BJ (cell line): ENCODE data around the gene MAP3K10. TPM values are rescaled to one million over a fixed set of nuclear protein-coding genes. Genes with fewer than 3 reads are reported as not detected.

Experiments
- CTCF ChIA-PET: fragments of 350-600 bp; formaldehyde crosslinking; extraction: SDS; loops from one replicate; lab custom pipeline; 2021; ENCODE audit warnings: antibody characterized with exemption, inconsistent platforms; lab: Yijun Ruan, JAX
- POLR2A ChIA-PET: fragments of 300-600 bp; sonication (Branson Sonifier 250); formaldehyde crosslinking; extraction: SDS; loops from one replicate; lab custom pipeline; 2021; ENCODE audit warnings: antibody characterized with exemption; lab: Charles Lee
- DNase-seq: peaks from one replicate; pipeline ENCODE4 v3.0.0-alpha.2; 2011; ENCODE audit warnings: low read depth
- H3K27me3 ChIP-seq: 2 replicates; pipeline ENCODE4 v1.6.0; 2011; ENCODE audit warnings: low read length; ENCODE audit not compliant: control insufficient read depth, insufficient read depth
- H3K36me3 ChIP-seq: 2 replicates; pipeline ENCODE4 v1.5.1; 2011; ENCODE audit warnings: low read length; ENCODE audit not compliant: control insufficient read depth, insufficient read depth
- H3K4me3 ChIP-seq: 2 replicates; pipeline ENCODE4 v1.5.1; 2011; ENCODE audit warnings: low read depth, mild to moderate bottlenecking, control low read depth, low read length
- polyA plus RNA-seq: library from polyadenylated mRNA; depleted of rRNA; stranded (reverse); fragments of >200 nt; gene quantifications from 2 replicates; pipeline ENCODE4 v1.2.3, GENCODE V29; 2011
- TF ChIP-seq, protein P1 (sequence below): IDR thresholded peaks from 2 replicates; pipeline ENCODE4 v1.5.1; 2011; ENCODE audit warnings: low read depth, mild to moderate bottlenecking, control low read depth, inconsistent platforms, low read length, moderate library complexity; ENCODE audit not compliant: insufficient read depth

MAP3K10 gene
- polyA plus RNA-seq, 1 experiment = 3.6 TPM

GRCh38 chr19:40242480-40242879 lies 51.3 kb downstream of the MAP3K10 start:
- Histone ChIP-seq H3K4me3 (no peak overlapping the region), H3K27me3 (no peaks in the 10 kb centered on the region), H3K36me3 (peaks cover 32% of the 10 kb centered on the region)
- ChIA-PET CTCF (interaction anchor here (1.6 kb wide), 1 partner anchor 12 kb away, joined by 5 read pairs; no protein-coding TSS in a partner anchor), POLR2A (no interaction called here)
- TF ChIP-seq, protein P1, sequence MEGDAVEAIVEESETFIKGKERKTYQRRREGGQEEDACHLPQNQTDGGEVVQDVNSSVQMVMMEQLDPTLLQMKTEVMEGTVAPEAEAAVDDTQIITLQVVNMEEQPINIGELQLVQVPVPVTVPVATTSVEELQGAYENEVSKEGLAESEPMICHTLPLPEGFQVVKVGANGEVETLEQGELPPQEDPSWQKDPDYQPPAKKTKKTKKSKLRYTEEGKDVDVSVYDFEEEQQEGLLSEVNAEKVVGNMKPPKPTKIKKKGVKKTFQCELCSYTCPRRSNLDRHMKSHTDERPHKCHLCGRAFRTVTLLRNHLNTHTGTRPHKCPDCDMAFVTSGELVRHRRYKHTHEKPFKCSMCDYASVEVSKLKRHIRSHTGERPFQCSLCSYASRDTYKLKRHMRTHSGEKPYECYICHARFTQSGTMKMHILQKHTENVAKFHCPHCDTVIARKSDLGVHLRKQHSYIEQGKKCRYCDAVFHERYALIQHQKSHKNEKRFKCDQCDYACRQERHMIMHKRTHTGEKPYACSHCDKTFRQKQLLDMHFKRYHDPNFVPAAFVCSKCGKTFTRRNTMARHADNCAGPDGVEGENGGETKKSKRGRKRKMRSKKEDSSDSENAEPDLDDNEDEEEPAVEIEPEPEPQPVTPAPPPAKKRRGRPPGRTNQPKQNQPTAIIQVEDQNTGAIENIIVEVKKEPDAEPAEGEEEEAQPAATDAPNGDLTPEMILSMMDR = no peak
- no peak for DNase-seq

- CTCF ChIA-PET = interaction anchor here (1.6 kb wide), 1 partner anchor 12 kb away, joined by 5 read pairs; no protein-coding TSS in a partner anchor
- TF ChIP-seq, protein P1 = no peak
- POLR2A ChIA-PET = no interaction called here
- H3K36me3 ChIP-seq = peaks cover 30% of the 10 kb centered on the region
- no peaks in the 10 kb centered on the region for H3K27me3 ChIP-seq
- no peak for DNase-seq
- no peak overlapping the region for H3K4me3 ChIP-seq
These were observed 52.0 kb downstream of the MAP3K10 start for GRCh38 chr19:40243181-40243580.

DNA sequence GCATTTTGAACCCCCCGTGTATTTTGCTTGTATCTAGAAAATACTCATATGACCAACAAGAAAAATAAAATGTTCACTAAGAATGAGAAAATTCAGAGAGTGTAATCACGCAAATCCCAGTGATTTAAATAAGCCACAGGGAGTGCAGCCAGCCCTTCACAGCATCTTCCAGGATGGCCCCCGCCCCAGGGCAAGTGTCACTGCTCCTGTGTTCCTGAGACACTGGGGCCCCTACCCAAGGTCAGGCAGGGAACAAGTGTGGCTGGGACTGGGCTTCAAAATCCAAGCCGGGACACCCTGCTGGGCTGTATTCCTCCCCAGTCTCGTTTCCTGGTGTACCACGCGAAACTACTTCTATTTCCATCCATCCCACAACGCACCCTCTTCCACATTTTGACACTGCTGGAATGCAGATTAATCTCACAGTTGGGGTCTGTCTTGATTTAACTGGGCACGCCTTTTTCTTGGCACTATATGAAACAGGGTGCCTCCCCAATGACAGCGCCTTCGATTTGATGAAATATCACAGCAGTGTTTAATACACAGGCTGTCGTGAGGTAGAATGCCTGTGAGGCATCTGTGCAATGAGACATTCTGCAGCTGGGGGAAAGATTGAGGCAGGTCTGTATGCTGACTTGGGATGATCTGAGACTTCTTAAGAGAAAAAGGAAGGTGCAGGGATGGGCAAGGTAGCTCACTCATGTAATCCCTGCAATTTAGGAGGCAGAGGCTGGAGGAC lies 53.5 kb downstream of the MAP3K10 start:
- no peak overlapping the region for H3K4me3 ChIP-seq
- no peak for DNase-seq
- TF ChIP-seq, protein P1 = no peak
- no peaks in the 10 kb centered on the region for H3K27me3 ChIP-seq
- peaks cover 26% of the 10 kb centered on the region for H3K36me3 ChIP-seq
- POLR2A ChIA-PET = no interaction called here
- CTCF ChIA-PET = no interaction called here

DNA sequence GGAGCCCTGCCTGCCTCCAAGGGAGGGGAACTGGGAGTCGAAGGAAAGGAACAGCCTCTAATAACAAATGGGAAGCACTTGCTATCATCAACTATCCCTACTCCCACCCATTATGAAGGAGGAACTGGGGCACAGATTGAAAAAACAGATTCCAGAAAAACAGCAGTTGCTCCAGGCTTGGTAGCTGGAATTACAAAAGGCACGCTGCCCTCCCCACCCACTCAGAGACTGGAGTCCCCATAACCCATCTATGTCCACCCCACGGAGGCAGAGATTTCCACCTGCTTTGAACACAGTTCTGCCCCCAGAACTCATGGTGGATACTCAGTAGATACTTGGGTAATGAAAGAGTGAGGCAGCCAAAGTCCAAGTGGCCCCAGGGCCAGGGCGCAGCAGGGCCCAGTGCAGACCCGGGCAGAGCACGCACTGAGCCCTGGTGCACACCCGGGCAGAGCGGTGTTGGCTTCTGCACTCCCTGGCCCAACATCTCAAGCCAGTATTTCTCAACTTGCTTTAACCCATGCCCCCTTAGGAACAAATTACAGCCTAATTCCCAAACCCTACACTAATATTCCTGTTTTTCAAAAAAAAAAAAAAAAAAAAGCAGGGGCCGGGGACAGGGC lies 54.4 kb downstream of the MAP3K10 start:
- no peak for DNase-seq
- ChIA-PET CTCF (no interaction called here), POLR2A (no interaction called here)
- Histone ChIP-seq H3K27me3 (no peaks in the 10 kb centered on the region), H3K4me3 (no peak overlapping the region), H3K36me3 (peaks cover 21% of the 10 kb centered on the region)
- TF ChIP-seq, protein P1 = no peak

DNA sequence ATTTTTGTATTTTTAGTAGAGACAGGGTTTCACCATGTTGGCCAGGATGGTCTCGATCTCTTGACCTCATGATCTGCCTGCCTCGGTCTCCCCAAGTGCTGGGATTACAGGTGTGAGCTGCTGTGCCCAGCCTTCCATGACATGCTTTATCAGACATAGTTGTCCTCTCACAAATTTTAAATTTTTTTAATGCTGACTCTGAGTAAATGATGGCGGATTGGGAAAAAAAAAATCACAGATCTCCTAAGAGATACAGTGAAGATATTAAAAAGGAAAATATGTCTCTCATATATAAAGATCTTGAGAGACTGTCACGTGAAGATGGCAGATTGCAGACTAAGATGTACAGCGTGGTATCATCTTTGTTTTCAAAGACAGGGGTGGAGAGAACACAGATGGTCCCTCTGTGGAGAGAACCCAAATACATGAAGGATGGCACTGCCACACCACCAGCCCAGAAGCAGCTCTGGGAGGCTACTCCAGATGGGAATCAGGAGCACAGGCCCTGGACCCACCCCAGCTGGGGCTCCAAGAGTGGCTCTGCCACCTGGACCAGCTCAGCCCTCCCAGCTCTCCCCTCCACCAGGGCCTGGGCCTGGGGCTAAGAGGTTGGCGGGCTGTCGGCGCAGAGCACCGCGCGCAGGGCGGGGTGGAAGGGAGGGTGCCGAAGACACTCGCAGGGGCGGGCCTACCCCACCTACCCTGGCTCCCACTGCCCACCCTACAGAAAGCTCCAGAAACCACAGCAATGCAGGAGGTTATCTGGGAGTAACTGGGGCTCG lies 55.3 kb downstream of the MAP3K10 start:
- ChIA-PET POLR2A (no interaction called here), CTCF (no interaction called here)
- no peak overlapping the region for H3K4me3 ChIP-seq
- peaks cover 17% of the 10 kb centered on the region for H3K36me3 ChIP-seq
- no peak for DNase-seq
- TF ChIP-seq, protein P1 = no peak
- H3K27me3 ChIP-seq = no peaks in the 10 kb centered on the region
